SU-DHL-6 (cell line): ENCODE data around the gene GORASP1.
A peak's percentile ranks its signal among the peaks of the same experiment; 100 is the strongest.

Experiments used
- H2AFZ ChIP-seq: fragments of 200-600 bp; sonication (generic); 2 replicates; pipeline ENCODE4 v1.6.1; 2014; ENCODE audit warnings: low read depth, mild to moderate bottlenecking, moderate library complexity, mixed read lengths, antibody characterized with exemption, low read length; ENCODE audit not compliant: severe bottlenecking
- H3F3A ChIP-seq: fragments of 200-600 bp; shearing (Covaris generic); 2 replicates; pipeline ENCODE4 v1.6.0; 2016; ENCODE audit warnings: antibody characterized with exemption, mild to moderate bottlenecking; ENCODE audit not compliant: insufficient read depth
- H3K27ac ChIP-seq: fragments of 200-600 bp; sonication (generic); 2 replicates; pipeline ENCODE4 v1.5.1; 2016; ENCODE audit warnings: low read depth, mild to moderate bottlenecking, low read length, moderate library complexity, mixed read lengths
- H3K27me3 ChIP-seq: fragments of 200-600 bp; sonication (generic), shearing (Covaris generic); 2 replicates; pipeline ENCODE4 v1.6.0; 2014; ENCODE audit warnings: mild to moderate bottlenecking, low read length
- H3K36me3 ChIP-seq: fragments of 200-600 bp; sonication (generic); 2 replicates; pipeline ENCODE4 v1.6.1; 2014; ENCODE audit warnings: mild to moderate bottlenecking, low read length, mixed read lengths
- H3K4me2 ChIP-seq: fragments of 300-600, 200-600 bp; shearing (Covaris generic), sonication (generic); 2 replicates; pipeline ENCODE4 v1.6.0; 2014; ENCODE audit warnings: low read length, low read depth, mild to moderate bottlenecking; ENCODE audit not compliant: poor library complexity, severe bottlenecking
- H3K4me3 ChIP-seq: fragments of 200-600 bp; sonication (generic); 2 replicates; pipeline ENCODE4 v1.5.1; 2014; ENCODE audit warnings: antibody characterized with exemption, low read length, mild to moderate bottlenecking, mixed read lengths; ENCODE audit not compliant: insufficient read depth, poor library complexity, severe bottlenecking
- H3K79me2 ChIP-seq: fragments of 200-600 bp; sonication (generic); 2 replicates; pipeline ENCODE4 v1.6.1; 2014; ENCODE audit warnings: mild to moderate bottlenecking, low read length, moderate library complexity; ENCODE audit not compliant: insufficient read depth
- H3K9ac ChIP-seq: fragments of 200-600 bp; sonication (generic); 2 replicates; pipeline ENCODE4 v1.7.0; 2014; ENCODE audit warnings: mild to moderate bottlenecking, low read length
- H3K9me2 ChIP-seq: fragments of 200-600 bp; sonication (generic); replicated peaks from 2 replicates; pipeline ENCODE4 v1.6.1; 2014; ENCODE audit warnings: low read length; ENCODE audit not compliant: insufficient read depth
- H3K9me3 ChIP-seq: fragments of 200-600 bp; sonication (generic); 2 replicates; pipeline ENCODE4 v1.6.1; 2014; ENCODE audit warnings: low read length, mixed read lengths; ENCODE audit not compliant: insufficient read depth
- H4K20me1 ChIP-seq: fragments of 200-600 bp; sonication (generic); 2 replicates; pipeline ENCODE4 v1.6.1; 2014; ENCODE audit warnings: low read depth, mild to moderate bottlenecking, antibody characterized with exemption, low read length, moderate library complexity, mixed read lengths
- EZH2phosphoT487 ChIP-seq: fragments of 200-600 bp; sonication (generic), shearing (Covaris generic); conservative IDR thresholded peaks from 2 replicates; pipeline ENCODE4 v1.6.1; 2018; ENCODE audit warnings: mild to moderate bottlenecking, antibody characterized with exemption, low read length, moderate library complexity, mixed read lengths
- TF ChIP-seq, protein P1 (sequence below): fragments of 200-600 bp; sonication (generic); IDR thresholded peaks from one replicate; pipeline ENCODE4 v1.5.1; 2017; ENCODE audit warnings: antibody characterized with exemption, mild to moderate bottlenecking, low read length, moderate library complexity; ENCODE audit not compliant: insufficient read depth, poor library complexity, severe bottlenecking

GORASP1 gene

DNA sequence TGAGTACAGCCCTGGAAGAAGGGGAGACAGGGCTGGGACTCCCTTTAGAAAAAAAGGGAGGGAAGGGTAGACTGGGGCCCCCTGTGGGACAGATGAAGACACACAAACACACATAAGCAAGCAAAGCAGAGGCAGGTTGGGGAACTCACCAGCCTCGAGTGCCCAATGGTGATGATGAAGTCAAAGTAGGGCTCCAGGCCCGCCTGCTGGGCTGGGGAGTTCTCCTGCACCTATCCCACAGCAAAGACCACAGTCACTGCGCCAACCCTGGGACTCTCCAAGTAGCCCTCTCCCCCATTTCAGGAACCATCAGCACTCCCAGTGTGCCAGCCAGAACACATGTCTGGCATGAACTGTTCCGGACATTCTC is 4.1 kb downstream of the GORASP1 start:
- Histone ChIP-seq H3K9ac (no peak overlapping the region), H3F3A (peaks cover 4% of the 10 kb centered on the region; the same call in 1 of the 2 replicates), H2AFZ (no peak overlapping the region), H3K9me3 (no peaks in the 10 kb centered on the region), H3K79me2 (no peaks in the 10 kb centered on the region), H3K4me2 (no peak overlapping the region), H3K27me3 (no peaks in the 10 kb centered on the region), H4K20me1 (no peaks in the 10 kb centered on the region), H3K36me3 (no peaks in the 10 kb centered on the region), H3K9me2 (no peaks in the 10 kb centered on the region), H3K27ac (no peak overlapping the region), H3K4me3 (no peak overlapping the region)
- TF ChIP-seq, protein P1, sequence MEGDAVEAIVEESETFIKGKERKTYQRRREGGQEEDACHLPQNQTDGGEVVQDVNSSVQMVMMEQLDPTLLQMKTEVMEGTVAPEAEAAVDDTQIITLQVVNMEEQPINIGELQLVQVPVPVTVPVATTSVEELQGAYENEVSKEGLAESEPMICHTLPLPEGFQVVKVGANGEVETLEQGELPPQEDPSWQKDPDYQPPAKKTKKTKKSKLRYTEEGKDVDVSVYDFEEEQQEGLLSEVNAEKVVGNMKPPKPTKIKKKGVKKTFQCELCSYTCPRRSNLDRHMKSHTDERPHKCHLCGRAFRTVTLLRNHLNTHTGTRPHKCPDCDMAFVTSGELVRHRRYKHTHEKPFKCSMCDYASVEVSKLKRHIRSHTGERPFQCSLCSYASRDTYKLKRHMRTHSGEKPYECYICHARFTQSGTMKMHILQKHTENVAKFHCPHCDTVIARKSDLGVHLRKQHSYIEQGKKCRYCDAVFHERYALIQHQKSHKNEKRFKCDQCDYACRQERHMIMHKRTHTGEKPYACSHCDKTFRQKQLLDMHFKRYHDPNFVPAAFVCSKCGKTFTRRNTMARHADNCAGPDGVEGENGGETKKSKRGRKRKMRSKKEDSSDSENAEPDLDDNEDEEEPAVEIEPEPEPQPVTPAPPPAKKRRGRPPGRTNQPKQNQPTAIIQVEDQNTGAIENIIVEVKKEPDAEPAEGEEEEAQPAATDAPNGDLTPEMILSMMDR = no peak
- no peak for TF ChIP-seq EZH2phosphoT487

DNA sequence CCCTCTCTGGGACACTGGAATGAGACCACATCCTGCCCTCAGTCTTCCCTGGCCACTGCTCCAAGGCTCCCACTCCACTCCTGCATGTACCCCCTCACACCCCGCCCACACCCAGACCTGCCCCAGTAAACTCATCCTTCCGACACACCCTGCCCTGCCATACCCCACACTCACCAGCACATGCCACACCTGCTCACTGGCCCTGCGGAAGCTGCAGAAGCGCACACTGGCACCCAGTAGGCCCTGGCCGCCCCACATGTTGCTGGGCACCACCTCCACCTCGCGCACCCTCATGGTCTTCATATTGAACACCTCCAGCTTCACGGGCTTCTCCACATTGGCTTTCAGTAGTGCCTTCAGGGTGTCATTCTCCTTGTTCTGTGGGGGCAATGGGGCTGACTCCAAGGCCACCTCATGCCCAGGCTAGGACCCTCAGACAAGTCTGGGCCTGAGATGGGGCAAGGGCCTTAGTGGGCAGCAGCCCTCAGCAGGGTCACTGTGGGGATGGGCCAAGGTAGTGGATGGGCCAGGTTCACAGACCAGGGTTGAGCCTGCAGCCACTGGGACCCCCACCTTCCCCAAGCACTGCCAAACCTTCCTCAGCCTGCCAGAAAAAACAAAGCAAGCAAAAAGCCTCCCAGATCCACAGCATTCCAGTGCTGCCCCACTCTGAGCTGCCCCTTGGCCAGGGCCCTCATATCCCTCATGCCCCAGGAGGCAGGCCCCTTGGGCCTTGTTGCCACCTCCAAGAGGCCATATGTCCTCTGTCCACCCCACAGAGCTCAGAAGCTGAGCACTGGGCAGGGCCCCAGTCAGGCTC is 4.7 kb downstream of the GORASP1 start:
- no peak for TF ChIP-seq EZH2phosphoT487
- TF ChIP-seq, protein P1 = no peak
- Histone ChIP-seq H3K9me2 (no peaks in the 10 kb centered on the region), H2AFZ (no peak overlapping the region), H3F3A (no peaks in the 10 kb centered on the region), H3K79me2 (no peaks in the 10 kb centered on the region), H4K20me1 (no peaks in the 10 kb centered on the region), H3K27me3 (no peaks in the 10 kb centered on the region), H3K9ac (no peak overlapping the region), H3K36me3 (no peaks in the 10 kb centered on the region), H3K4me3 (no peak overlapping the region), H3K4me2 (no peak overlapping the region), H3K27ac (no peak overlapping the region), H3K9me3 (no peaks in the 10 kb centered on the region)

DNA sequence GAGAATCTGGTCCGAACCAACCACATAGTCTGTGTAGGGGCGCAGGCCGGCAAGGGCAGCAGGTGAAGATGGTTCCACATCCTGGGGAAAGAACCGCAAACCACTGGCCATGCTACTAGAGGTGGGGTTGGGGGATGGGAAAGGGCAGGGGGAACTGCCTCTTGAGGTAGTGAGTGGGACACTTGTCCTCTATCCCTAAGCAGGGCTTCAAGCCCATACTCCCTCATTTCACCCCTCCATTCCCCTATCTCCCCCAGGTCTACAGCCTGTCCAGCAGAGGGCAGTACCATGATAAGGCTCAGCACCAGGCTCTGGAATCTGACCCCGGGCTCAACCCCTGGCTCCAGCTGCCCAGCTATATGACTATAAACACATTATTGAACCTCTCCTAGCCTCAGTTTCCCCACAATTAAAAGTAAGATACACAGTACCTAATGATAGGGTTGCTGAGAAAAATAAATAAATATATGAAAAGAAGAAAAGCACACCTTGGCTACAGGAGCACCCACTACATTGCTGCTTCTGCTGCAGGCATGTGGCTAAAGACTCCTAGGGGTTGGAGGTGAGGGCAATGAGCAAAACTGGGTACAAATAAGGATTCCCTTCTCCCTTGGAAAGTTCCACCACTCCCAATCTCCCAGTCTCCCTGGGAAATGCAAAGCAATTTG is 6.3 kb downstream of the GORASP1 start:
- H3K27me3 ChIP-seq = no peaks in the 10 kb centered on the region
- H3K9me3 ChIP-seq = no peaks in the 10 kb centered on the region
- H3K9me2 ChIP-seq = no peaks in the 10 kb centered on the region
- no peaks in the 10 kb centered on the region for H3K36me3 ChIP-seq
- H3K4me2 ChIP-seq = no peak overlapping the region
- no peaks in the 10 kb centered on the region for H3K79me2 ChIP-seq
- H2AFZ ChIP-seq = no peak overlapping the region
- H3K9ac ChIP-seq = no peak overlapping the region
- no peaks in the 10 kb centered on the region for H4K20me1 ChIP-seq
- no peaks in the 10 kb centered on the region for H3F3A ChIP-seq
- H3K4me3 ChIP-seq = no peak overlapping the region
- no peak overlapping the region for H3K27ac ChIP-seq
- TF ChIP-seq, protein P1 = peak; percentile 88
- no peak for TF ChIP-seq EZH2phosphoT487
